ENCODE measurements around the gene GRIK4. TPM values are rescaled to one million over a fixed set of nuclear protein-coding genes. Genes with fewer than 3 reads are reported as not detected.

The GRIK4 gene
- total RNA-seq, 2 experiments from 2014 or later: not detected

DNA sequence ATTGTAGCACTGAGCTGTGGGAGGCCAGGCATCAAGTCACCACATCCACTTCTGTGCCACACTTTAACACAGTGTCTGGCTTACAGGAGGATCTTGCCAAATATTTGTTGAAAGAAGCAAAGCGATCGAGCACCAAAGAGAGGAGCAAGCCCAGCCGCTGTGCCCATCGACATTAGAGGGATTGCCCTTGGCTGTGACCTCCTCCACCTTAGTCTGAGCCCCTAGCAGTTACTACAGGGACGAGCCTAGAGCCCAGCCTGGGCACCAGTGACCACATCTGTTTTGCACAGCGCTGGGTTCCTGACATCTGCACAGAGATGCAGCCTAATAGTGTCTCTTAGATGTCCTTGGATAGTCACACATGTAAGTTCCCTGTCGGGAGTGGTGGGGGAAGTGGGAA lies 17.7 kb downstream of the GRIK4 start:
- ATAC-seq (no peak), DNase-seq (no peak)
- Mint-ChIP-seq H3K9me3 (ENCODE audit: low read depth) (no peaks in the 10 kb centered on the region), H3K4me3 (no peak overlapping the region), H3K4me1 (no peaks in the 10 kb centered on the region), H3K27ac (no peak overlapping the region), H3K36me3 (ENCODE audit: low read depth) (no peaks in the 10 kb centered on the region), H3K27me3 (peaks cover 17% of the 10 kb centered on the region)
- ChIA-PET POLR2A (no interaction called here), CTCF (interaction anchor here (1.2 kb wide), 1 partner anchor 18 kb away, joined by 4 read pairs; the partner anchor contains the start of gene GRIK4)
- intact Hi-C loops (cut with DNase I, micrococcal nuclease): no loop called here

DNA sequence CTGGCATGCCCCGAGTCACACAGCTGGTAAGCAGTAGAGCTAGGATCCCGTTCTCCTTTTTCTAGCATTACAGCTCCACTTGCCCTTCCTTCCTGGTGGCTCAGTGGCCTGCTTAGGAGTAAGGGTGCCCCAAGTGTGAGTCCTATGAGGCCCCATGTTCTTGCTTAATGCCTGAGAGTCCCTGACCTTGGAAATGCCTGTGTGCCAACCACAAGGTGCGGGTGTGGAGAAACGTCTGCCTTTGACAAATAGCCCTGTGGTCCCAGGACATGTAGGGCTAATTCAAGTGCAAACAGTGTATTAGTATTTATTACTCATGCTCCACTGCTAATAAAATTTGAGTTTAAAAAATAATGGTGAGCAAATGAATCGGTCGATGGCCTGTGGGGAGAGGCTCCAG lies 18.4 kb downstream of the GRIK4 start:
- ATAC-seq (no peak), DNase-seq (no peak)
- Mint-ChIP-seq H3K9me3 (ENCODE audit: low read depth) (no peaks in the 10 kb centered on the region), H3K4me3 (no peak overlapping the region), H3K36me3 (ENCODE audit: low read depth) (no peaks in the 10 kb centered on the region), H3K27me3 (peaks cover 15% of the 10 kb centered on the region), H3K27ac (no peak overlapping the region), H3K4me1 (no peaks in the 10 kb centered on the region)
- ChIA-PET CTCF (interaction anchor here (1.2 kb wide), 1 partner anchor 19 kb away, joined by 4 read pairs; the partner anchor contains the start of gene GRIK4), POLR2A (no interaction called here)
- intact Hi-C loops (cut with DNase I, micrococcal nuclease): no loop called here

- Mint-ChIP-seq H3K4me1 (no peaks in the 10 kb centered on the region), H3K36me3 (ENCODE audit: low read depth) (no peaks in the 10 kb centered on the region), H3K4me3 (no peak overlapping the region), H3K27ac (no peak overlapping the region), H3K9me3 (ENCODE audit: low read depth) (no peaks in the 10 kb centered on the region), H3K27me3 (peaks cover 15% of the 10 kb centered on the region)
- ATAC-seq (no peak), DNase-seq (no peak)
- intact Hi-C loops (cut with DNase I, micrococcal nuclease): no loop called here
- ChIA-PET POLR2A (no interaction called here), CTCF (interaction anchor here (2.1 kb wide), 1 partner anchor 153 kb away, joined by 6 read pairs; no protein-coding TSS in a partner anchor)
These were observed 20.7 kb downstream of the GRIK4 start for GRCh38 chr11:120532082-120532831.

- Mint-ChIP-seq H3K4me3 (no peak overlapping the region), H3K9me3 (ENCODE audit: low read depth) (no peaks in the 10 kb centered on the region), H3K36me3 (ENCODE audit: low read depth) (no peaks in the 10 kb centered on the region), H3K27me3 (peaks cover 15% of the 10 kb centered on the region), H3K27ac (no peak overlapping the region), H3K4me1 (no peaks in the 10 kb centered on the region)
- no peak for DNase-seq
- intact Hi-C loops (cut with DNase I, micrococcal nuclease): no loop called here
- ChIA-PET POLR2A (no interaction called here), CTCF (interaction anchor here (2.1 kb wide), 1 partner anchor 152 kb away, joined by 6 read pairs; no protein-coding TSS in a partner anchor)
- ATAC-seq: no peak
These were observed 21.3 kb downstream of the GRIK4 start for GRCh38 chr11:120532832-120533196.

DNA sequence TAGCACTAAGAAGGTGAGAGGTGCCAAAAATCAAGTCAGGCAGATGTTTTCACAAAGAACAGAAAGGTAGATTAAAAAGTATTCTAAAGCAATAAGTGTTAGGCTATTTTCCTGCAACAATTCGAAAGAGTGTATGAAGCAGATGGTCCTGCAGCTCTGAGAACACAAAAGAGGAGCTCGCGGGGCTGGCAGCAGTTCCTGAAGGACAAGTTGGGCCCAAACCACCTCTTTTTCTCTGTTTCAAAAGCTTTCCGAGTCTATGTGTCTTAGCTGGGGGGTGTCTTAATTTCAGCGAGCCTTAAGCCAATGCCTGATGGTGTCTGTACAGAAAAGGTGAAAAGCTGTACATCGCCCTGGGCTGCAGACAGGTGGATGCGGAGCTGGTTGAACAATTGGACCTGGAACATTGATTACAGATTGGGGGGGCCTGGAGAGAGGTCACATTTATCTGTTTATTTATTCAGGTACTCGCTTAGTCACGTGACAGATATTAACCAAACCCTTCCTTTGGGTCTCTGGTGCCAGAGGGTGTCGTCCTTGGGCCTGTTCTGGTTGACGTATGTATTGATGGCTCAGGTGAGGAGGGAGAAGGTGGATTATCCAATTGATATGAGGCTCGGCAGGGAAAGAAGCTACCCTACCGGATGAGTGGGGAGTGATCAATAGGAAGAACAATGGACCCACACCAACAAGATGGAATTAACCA lies 24.7 kb downstream of the GRIK4 start:
- CTCF ChIA-PET: interaction anchor here (1.3 kb wide), 1 partner anchor 96 kb away, joined by 4 read pairs; no protein-coding TSS in a partner anchor
- POLR2A ChIA-PET: interaction anchor here (0.5 to 0.6 kb wide), 2 partner anchors 22 to 294 kb away, joined by 3 to 8 read pairs; no protein-coding TSS in a partner anchor
- Mint-ChIP-seq H3K4me3 (no peak overlapping the region), H3K27ac (no peak overlapping the region), H3K4me1 (no peaks in the 10 kb centered on the region), H3K27me3 (peaks cover 9% of the 10 kb centered on the region), H3K9me3 (ENCODE audit: low read depth) (no peaks in the 10 kb centered on the region), H3K36me3 (ENCODE audit: low read depth) (no peaks in the 10 kb centered on the region)
- intact Hi-C loops (cut with DNase I, micrococcal nuclease): no loop called here
- no peak for ATAC-seq
- DNase-seq: no peak

DNA sequence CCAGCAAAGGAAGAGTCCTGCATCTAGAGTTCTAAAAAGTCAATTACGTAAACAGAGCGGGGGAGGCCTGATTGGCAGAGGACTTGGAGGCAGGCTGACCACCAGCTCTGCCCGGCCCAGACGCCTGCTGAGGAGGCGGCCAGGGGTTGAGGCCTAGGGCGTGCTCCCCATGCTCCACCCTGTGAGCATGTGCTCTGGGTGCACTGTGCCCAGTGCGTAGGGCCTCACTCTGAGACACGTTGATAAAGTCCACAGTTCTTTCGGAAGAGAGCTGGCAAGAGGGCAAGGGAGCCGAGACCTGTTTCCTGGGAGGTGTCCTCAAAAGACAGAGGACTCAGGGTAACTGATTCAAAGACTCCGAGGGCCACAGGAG lies 25.2 kb downstream of the GRIK4 start:
- Mint-ChIP-seq H3K4me3 (no peak overlapping the region), H3K9me3 (ENCODE audit: low read depth) (no peaks in the 10 kb centered on the region), H3K27me3 (peaks cover 9% of the 10 kb centered on the region), H3K4me1 (no peaks in the 10 kb centered on the region), H3K36me3 (ENCODE audit: low read depth) (no peaks in the 10 kb centered on the region), H3K27ac (no peak overlapping the region)
- ATAC-seq: no peak
- CTCF ChIA-PET: interaction anchor here (1.3 kb wide), 1 partner anchor 95 kb away, joined by 4 read pairs; no protein-coding TSS in a partner anchor
- intact Hi-C loops (cut with DNase I, micrococcal nuclease): no loop called here
- DNase-seq: no peak
- POLR2A ChIA-PET: no interaction called here

DNA sequence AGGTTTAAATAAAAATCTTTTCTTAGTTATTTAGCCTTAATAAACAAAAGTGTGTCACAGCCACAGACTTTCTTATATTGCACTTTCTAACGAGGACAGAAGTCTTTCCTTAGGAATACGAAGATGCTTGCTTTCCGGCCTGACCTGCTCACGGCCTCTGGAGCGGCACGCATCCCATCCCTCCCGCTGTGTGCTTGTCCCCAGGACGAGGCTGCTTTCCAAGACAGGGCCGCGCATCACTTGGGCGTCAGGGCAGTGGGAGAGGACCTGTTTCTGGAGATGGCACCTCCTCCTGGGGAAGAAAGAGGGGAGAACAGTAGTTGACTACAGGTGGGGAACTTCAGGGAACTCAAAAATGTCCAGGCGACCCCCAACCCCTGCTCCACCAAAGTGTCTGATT lies 26.4 kb downstream of the GRIK4 start:
- H3K4me3 Mint-ChIP-seq: no peak overlapping the region
- POLR2A ChIA-PET: no interaction called here
- H3K36me3 Mint-ChIP-seq (ENCODE audit: low read depth): no peaks in the 10 kb centered on the region
- H3K4me1 Mint-ChIP-seq: no peaks in the 10 kb centered on the region
- intact Hi-C loops (cut with DNase I, micrococcal nuclease): no loop called here
- H3K27me3 Mint-ChIP-seq: peaks cover 9% of the 10 kb centered on the region
- DNase-seq (no peak), ATAC-seq (no peak)
- CTCF ChIA-PET: no interaction called here
- H3K9me3 Mint-ChIP-seq (ENCODE audit: low read depth): no peaks in the 10 kb centered on the region
- H3K27ac Mint-ChIP-seq: no peak overlapping the region

- Mint-ChIP-seq H3K36me3 (ENCODE audit: low read depth) (no peaks in the 10 kb centered on the region), H3K9me3 (ENCODE audit: low read depth) (no peaks in the 10 kb centered on the region), H3K27ac (no peak overlapping the region), H3K27me3 (peaks cover 9% of the 10 kb centered on the region), H3K4me1 (no peaks in the 10 kb centered on the region), H3K4me3 (no peak overlapping the region)
- ATAC-seq (no peak), DNase-seq (no peak)
- intact Hi-C loops (cut with DNase I, micrococcal nuclease): no loop called here
- CTCF ChIA-PET: no interaction called here
- POLR2A ChIA-PET: no interaction called here
These were observed 27.2 kb downstream of the GRIK4 start for GRCh38 chr11:120538707-120539106.

GRCh38 chr11:120539667-120540369 lies 28.3 kb downstream of the GRIK4 start:
- DNase-seq (no peak), ATAC-seq (no peak)
- ChIA-PET CTCF (interaction anchor here (0.5 to 1.3 kb wide), 2 partner anchors 35 to 145 kb away, joined by 3 read pairs; no protein-coding TSS in a partner anchor), POLR2A (no interaction called here)
- Mint-ChIP-seq H3K4me3 (no peak overlapping the region), H3K27me3 (peaks cover 2% of the 10 kb centered on the region), H3K36me3 (ENCODE audit: low read depth) (no peaks in the 10 kb centered on the region), H3K9me3 (ENCODE audit: low read depth) (no peaks in the 10 kb centered on the region), H3K4me1 (no peaks in the 10 kb centered on the region), H3K27ac (no peak overlapping the region)
- intact Hi-C loops (cut with DNase I, micrococcal nuclease): no loop called here

DNA sequence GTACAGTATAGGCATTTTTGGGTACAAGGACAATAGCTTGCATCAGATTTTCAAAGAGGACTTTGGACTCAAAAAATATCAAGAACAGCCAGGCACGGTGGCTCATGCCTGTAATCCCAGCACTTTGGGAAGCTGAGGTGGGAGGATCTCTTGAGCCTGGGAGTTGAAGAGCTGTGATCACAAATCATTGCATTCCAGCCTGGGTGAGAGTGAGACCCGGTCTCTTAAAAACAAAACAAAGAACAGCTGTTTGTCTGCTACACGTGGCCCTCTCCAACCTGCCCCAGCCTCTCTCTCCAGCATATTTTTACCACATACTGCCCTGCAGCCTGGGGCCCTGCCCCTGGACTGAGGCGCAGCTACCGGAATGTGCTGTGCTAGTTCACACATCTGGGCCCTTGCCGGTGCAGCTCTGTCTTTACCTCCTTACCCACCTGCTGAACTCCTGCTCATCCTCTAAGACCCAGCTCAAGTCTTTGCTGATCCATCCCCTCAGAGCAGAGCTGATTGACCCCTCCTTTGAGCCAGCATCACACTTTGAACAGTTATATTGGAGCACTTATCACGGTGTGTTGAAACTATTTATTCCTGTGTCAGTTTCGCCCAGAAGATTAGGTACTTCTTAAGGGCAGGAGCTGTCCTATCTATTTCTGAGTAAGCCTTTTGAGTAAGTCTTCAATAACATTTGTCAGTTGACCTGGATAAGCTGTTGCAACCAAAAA lies 29.4 kb downstream of the GRIK4 start:
- Mint-ChIP-seq H3K27ac (no peak overlapping the region), H3K4me3 (no peak overlapping the region), H3K9me3 (ENCODE audit: low read depth) (no peaks in the 10 kb centered on the region), H3K4me1 (no peaks in the 10 kb centered on the region), H3K27me3 (peaks cover 2% of the 10 kb centered on the region), H3K36me3 (ENCODE audit: low read depth) (no peaks in the 10 kb centered on the region)
- ChIA-PET POLR2A (no interaction called here), CTCF (interaction anchor here (0.5 to 1.3 kb wide), 3 partner anchors 36 to 145 kb away, joined by 3 read pairs; no protein-coding TSS in a partner anchor)
- intact Hi-C loops (cut with DNase I, micrococcal nuclease): no loop called here
- DNase-seq (no peak), ATAC-seq (no peak)

DNA sequence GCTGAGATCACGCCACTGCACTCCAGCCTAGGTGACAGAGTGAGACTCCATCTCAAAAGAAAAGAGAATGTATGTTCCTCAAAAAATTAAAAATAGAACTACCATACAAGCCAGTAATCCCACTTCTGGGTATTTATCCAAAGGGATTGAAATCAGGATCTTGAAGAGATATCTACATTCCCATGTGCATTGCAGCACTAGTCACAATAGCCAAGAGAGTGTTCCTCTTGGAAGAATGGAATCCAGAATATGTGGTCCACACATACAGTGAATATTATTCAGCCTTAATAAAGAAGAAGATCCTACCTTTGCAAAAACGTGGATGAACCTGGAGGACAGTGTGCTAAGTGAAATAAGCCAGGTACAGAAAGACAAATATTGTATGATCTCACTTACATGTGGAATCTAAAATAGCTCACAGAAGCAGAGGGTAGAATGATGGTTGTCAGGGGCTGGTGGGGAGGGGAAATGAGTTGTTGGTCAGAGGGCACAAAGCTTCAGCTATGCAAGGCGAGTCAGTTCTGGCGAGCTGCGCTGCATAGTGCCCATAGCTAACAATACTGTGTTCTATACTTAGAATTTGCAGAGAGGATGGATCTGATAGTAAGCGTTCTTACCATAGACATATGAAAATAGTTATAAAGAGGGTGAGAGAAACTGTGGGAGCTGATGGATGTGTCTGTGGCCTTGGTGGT lies 32.1 kb downstream of the GRIK4 start:
- Mint-ChIP-seq H3K4me3 (no peak overlapping the region), H3K9me3 (ENCODE audit: low read depth) (no peaks in the 10 kb centered on the region), H3K4me1 (no peaks in the 10 kb centered on the region), H3K27ac (no peak overlapping the region), H3K36me3 (ENCODE audit: low read depth) (no peaks in the 10 kb centered on the region), H3K27me3 (peaks cover 5% of the 10 kb centered on the region)
- ChIA-PET POLR2A (no interaction called here), CTCF (interaction anchor here (0.9 kb wide), 1 partner anchor 141 kb away, joined by 4 read pairs; no protein-coding TSS in a partner anchor)
- no peak for DNase-seq
- ATAC-seq: no peak
- intact Hi-C loops (cut with DNase I, micrococcal nuclease): no loop called here

Measured in activated CD4-positive, alpha-beta T cell treated with anti-CD3 and anti-CD28 coated beads for 36 hours (primary cell).